Neural progenitor cell (in vitro differentiated cells): ENCODE data around the gene PRR23E. TPM values are rescaled to one million over a fixed set of nuclear protein-coding genes. Genes with fewer than 3 reads are reported as not detected.

Experiments
- DNase-seq: peaks from one replicate; pipeline ENCODE4 v3.0.0-alpha.2; 2016; ENCODE audit warnings: low spot score
- H2AFZ ChIP-seq: fragments of 200-600 bp; sonication (generic); replicated peaks from 2 replicates; pipeline ENCODE4 v1.6.1; 2016; ENCODE audit warnings: antibody characterized with exemption
- H3F3A ChIP-seq: fragments of 200-600 bp; sonication (generic); 2 replicates; pipeline ENCODE4 v1.6.1; 2016; ENCODE audit warnings: antibody characterized with exemption, low read depth
- H3K27ac ChIP-seq: fragments of 200-600 bp; sonication (generic); 2 replicates; pipeline ENCODE4 v1.5.1; 2016; ENCODE audit warnings: mild to moderate bottlenecking
- H3K27me3 ChIP-seq: fragments of 200-600 bp; sonication (generic); 2 replicates; pipeline ENCODE4 v1.6.1; 2016; ENCODE audit warnings: mild to moderate bottlenecking, moderate library complexity
- H3K36me3 ChIP-seq: fragments of 200-600 bp; sonication (generic); 2 replicates; pipeline ENCODE4 v1.5.1; 2016
- H3K4me1 ChIP-seq: fragments of 200-600 bp; sonication (generic); 2 replicates; pipeline ENCODE4 v1.6.1; 2016; ENCODE audit warnings: mixed run types
- H3K4me2 ChIP-seq: fragments of 200-600 bp; sonication (generic); 2 replicates; pipeline ENCODE4 v1.6.1; 2016
- H3K4me3 ChIP-seq: fragments of 200-600 bp; sonication (generic); 2 replicates; pipeline ENCODE4 v1.5.1; 2016
- H3K79me2 ChIP-seq: fragments of 200-600 bp; sonication (generic); 2 replicates; pipeline ENCODE4 v1.6.1; 2016; ENCODE audit warnings: low read depth
- H3K9ac ChIP-seq: fragments of 200-600 bp; sonication (generic); 2 replicates; pipeline ENCODE4 v1.6.1; 2016
- H3K9me3 ChIP-seq: fragments of 200-600 bp; sonication (generic); 2 replicates; pipeline ENCODE4 v1.5.1; 2016; ENCODE audit warnings: low read depth
- H4K20me1 ChIP-seq: fragments of 200-600 bp; sonication (generic); 2 replicates; pipeline ENCODE4 v1.6.1; 2016; ENCODE audit warnings: low read depth
- H3K27ac Mint-ChIP-seq: 3 replicates; pipeline ENCODE4 v1.8.0; 2021; ENCODE audit warnings: mixed read lengths
- H3K27me3 Mint-ChIP-seq: 2 replicates; pipeline ENCODE4 v1.8.0; 2022; ENCODE audit warnings: low read depth, mild to moderate bottlenecking, inconsistent platforms, moderate library complexity, mixed read lengths; ENCODE audit not compliant: insufficient read depth
- H3K36me3 Mint-ChIP-seq: 3 replicates; pipeline ENCODE4 v1.8.0; 2021; ENCODE audit warnings: mixed read lengths
- H3K4me1 Mint-ChIP-seq: 3 replicates; pipeline ENCODE4 v1.8.0; 2021; ENCODE audit warnings: mixed read lengths
- H3K4me3 Mint-ChIP-seq: 3 replicates; pipeline ENCODE4 v1.8.0; 2021; ENCODE audit warnings: mild to moderate bottlenecking, moderate library complexity, mixed read lengths
- H3K9me3 Mint-ChIP-seq: 3 replicates; pipeline ENCODE4 v1.8.0; 2020; ENCODE audit warnings: mixed read lengths
- EZH2 ChIP-seq: fragments of 200-600 bp; sonication (generic); IDR thresholded peaks from 2 replicates; pipeline ENCODE4 v1.6.1; 2017; ENCODE audit warnings: antibody characterized with exemption, mild to moderate bottlenecking, moderate library complexity
- EZH2phosphoT487 ChIP-seq: fragments of 200-600 bp; sonication (generic); IDR thresholded peaks from 2 replicates; pipeline ENCODE4 v1.6.1; 2017; ENCODE audit warnings: antibody characterized with exemption
- total RNA-seq: library from RNA; depleted of rRNA; stranded (reverse); fragments of >200 nt; gene quantifications from 2 replicates; pipeline ENCODE4 v1.2.3, GENCODE V29; 2015; ENCODE audit warnings: low replicate concordance
- TF ChIP-seq, protein P1 (sequence below): fragments of 200-600 bp; sonication (generic); IDR thresholded peaks from 2 replicates; pipeline ENCODE4 v1.5.1; 2017; ENCODE audit warnings: antibody characterized with exemption, mild to moderate bottlenecking

The PRR23E gene
- total RNA-seq, 1 donor from 2014 or later: not detected

DNA sequence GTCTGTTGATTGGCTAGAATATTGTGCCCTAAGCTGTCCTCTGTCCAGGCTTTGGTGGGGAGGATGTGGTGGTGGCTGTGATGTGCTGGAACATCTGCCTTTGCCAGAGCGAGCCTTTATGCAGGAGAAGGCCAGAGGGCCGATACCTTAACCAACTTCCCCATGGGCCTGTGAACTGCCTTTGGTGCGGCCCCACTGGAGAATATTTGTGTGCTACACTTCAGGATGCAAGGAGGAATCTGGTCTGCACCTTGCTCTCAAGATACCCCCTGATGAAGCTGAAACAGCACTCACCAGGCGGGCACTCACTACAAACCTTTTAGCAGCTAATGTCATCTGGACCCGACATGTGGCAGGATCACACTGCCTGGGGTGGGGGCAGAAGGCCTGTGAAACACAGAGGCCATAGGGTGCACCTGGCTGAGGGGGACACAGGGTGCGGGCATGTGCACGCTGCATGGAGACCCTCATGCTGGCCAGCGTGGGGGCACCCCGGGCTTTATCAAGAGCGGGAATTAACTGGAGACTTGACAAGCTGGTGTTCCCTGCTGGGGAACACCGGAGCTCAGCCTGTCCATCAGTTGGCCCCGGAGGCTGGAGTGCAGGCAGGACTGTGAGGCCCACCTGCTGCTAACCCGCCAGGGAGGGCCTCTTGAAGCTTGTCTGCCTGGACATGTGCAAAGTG is 16.4 kb downstream of the PRR23E start:
- no peaks in the 10 kb centered on the region for H3K9me3 ChIP-seq
- Mint-ChIP-seq H3K36me3 (no peaks in the 10 kb centered on the region), H3K4me1 (peaks cover 12% of the 10 kb centered on the region), H3K27ac (no peak overlapping the region), H3K27me3 (peaks cover 2% of the 10 kb centered on the region), H3K4me3 (no peak overlapping the region), H3K9me3 (no peaks in the 10 kb centered on the region)
- DNase-seq: no peak
- H3K4me3 ChIP-seq: no peak overlapping the region
- no peak overlapping the region for H3K27ac ChIP-seq
- H3K27me3 ChIP-seq: no peaks in the 10 kb centered on the region
- no peaks in the 10 kb centered on the region for H3K36me3 ChIP-seq
- H3K79me2 ChIP-seq: no peaks in the 10 kb centered on the region
- H4K20me1 ChIP-seq: no peaks in the 10 kb centered on the region
- no peak overlapping the region for H3K9ac ChIP-seq
- TF ChIP-seq, protein P1, sequence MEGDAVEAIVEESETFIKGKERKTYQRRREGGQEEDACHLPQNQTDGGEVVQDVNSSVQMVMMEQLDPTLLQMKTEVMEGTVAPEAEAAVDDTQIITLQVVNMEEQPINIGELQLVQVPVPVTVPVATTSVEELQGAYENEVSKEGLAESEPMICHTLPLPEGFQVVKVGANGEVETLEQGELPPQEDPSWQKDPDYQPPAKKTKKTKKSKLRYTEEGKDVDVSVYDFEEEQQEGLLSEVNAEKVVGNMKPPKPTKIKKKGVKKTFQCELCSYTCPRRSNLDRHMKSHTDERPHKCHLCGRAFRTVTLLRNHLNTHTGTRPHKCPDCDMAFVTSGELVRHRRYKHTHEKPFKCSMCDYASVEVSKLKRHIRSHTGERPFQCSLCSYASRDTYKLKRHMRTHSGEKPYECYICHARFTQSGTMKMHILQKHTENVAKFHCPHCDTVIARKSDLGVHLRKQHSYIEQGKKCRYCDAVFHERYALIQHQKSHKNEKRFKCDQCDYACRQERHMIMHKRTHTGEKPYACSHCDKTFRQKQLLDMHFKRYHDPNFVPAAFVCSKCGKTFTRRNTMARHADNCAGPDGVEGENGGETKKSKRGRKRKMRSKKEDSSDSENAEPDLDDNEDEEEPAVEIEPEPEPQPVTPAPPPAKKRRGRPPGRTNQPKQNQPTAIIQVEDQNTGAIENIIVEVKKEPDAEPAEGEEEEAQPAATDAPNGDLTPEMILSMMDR: no peak
- TF ChIP-seq EZH2phosphoT487 (no peak), EZH2 (no peak)
- peak overlapping the region; percentile 13 for H3K4me2 ChIP-seq
- H2AFZ ChIP-seq: no peak overlapping the region
- H3K4me1 ChIP-seq: peaks cover 12% of the 10 kb centered on the region
- H3F3A ChIP-seq: no peaks in the 10 kb centered on the region

GRCh38 chr3:127209840-127210653 is 17.1 kb downstream of the PRR23E start:
- Mint-ChIP-seq H3K9me3 (no peaks in the 10 kb centered on the region), H3K4me1 (peaks cover 19% of the 10 kb centered on the region), H3K27ac (no peak overlapping the region), H3K27me3 (peaks cover 2% of the 10 kb centered on the region), H3K4me3 (no peak overlapping the region), H3K36me3 (no peaks in the 10 kb centered on the region)
- H2AFZ ChIP-seq: no peak overlapping the region
- no peaks in the 10 kb centered on the region for H3F3A ChIP-seq
- no peak overlapping the region for H3K9ac ChIP-seq
- H3K4me1 ChIP-seq: peaks cover 19% of the 10 kb centered on the region
- TF ChIP-seq, protein P1: no peak
- no peaks in the 10 kb centered on the region for H3K36me3 ChIP-seq
- H3K27ac ChIP-seq: no peak overlapping the region
- H3K4me3 ChIP-seq: no peak overlapping the region
- no peaks in the 10 kb centered on the region for H3K79me2 ChIP-seq
- H4K20me1 ChIP-seq: no peaks in the 10 kb centered on the region
- H3K27me3 ChIP-seq: no peaks in the 10 kb centered on the region
- no peaks in the 10 kb centered on the region for H3K9me3 ChIP-seq
- peak; percentile 24 for DNase-seq
- peak overlapping the region; percentile 13 for H3K4me2 ChIP-seq

DNA sequence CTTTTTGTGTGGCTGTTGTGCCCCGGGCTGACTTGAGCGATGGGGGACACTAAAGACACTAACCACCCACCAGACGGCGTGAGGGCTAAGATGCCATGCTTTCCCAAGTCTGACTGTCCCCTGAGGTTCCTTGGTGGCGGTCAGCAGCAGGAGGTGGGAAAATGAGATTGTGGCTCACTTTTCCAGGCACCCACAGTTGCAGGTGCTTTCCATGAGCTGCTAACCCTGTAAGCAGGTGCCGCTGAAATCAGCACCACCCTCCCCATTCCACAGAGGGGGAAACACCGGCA is 17.7 kb downstream of the PRR23E start:
- Mint-ChIP-seq H3K27me3 (peaks cover 4% of the 10 kb centered on the region), H3K9me3 (no peaks in the 10 kb centered on the region), H3K27ac (no peak overlapping the region), H3K36me3 (no peaks in the 10 kb centered on the region), H3K4me1 (peaks cover 22% of the 10 kb centered on the region), H3K4me3 (no peak overlapping the region)
- Histone ChIP-seq H3K79me2 (no peaks in the 10 kb centered on the region), H3K4me2 (no peak overlapping the region), H3K9me3 (no peaks in the 10 kb centered on the region), H3F3A (no peaks in the 10 kb centered on the region), H3K27me3 (no peaks in the 10 kb centered on the region), H3K27ac (no peak overlapping the region), H2AFZ (no peak overlapping the region), H4K20me1 (no peaks in the 10 kb centered on the region), H3K9ac (no peak overlapping the region), H3K4me3 (no peak overlapping the region), H3K36me3 (no peaks in the 10 kb centered on the region), H3K4me1 (peaks cover 23% of the 10 kb centered on the region)
- no peak for DNase-seq
- TF ChIP-seq EZH2 (no peak), EZH2phosphoT487 (no peak)
- TF ChIP-seq, protein P1: no peak
